Measurements from ENCODE around the gene MRTFA. TPM values are rescaled to one million over a fixed set of nuclear protein-coding genes. Genes with fewer than 3 reads are reported as not detected.

Gene MRTFA
- total RNA-seq, 1 experiment from 2014 or later: 28.0 TPM

DNA sequence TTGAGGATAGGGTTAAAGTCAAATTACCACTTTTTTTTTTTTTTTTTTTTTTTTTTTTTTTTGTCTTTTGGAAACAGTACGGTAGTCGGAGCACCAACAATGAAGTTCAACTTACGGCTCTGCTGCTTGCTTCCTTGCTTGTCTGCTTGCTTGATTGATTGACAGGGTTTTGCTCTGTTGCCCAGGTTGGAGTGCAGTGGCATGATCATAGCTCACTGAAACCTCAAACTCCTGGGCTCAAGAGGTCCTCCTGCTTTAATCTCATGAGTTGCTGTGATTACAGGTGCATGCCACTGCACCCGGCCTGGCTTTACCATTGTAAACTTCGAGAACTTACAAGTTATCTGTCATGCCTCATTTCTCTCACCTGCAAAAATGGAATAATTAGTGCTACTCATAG lies 260.4 kb downstream of the MRTFA start:
- ChIA-PET POLR2A (no interaction called here), RAD21 (ENCODE audit: low non-redundant PET in 1 of 2, low total read pairs in 2 of 2, uncharacterized antibody in 2 of 2, unreplicated experiment in 2 of 2) (no interaction called here), CTCF (no interaction called here)
- peaks cover 22% of the 10 kb centered on the region for H3K79me2 ChIP-seq (ENCODE audit: insufficient read depth, low read length)
- H3K4me2 ChIP-seq (ENCODE audit: low read length): no peak overlapping the region
- BruUV-seq (replicated peaks): no TSS peak
- DNase-seq (ENCODE audit: low read depth, low spot score) (no peak), ATAC-seq (no peak)
- no peaks in the 10 kb centered on the region for H3K36me3 ChIP-seq (ENCODE audit: control insufficient read depth in 1 of 2, insufficient read depth in 2 of 2, low read length in 2 of 2)
- H3K27ac ChIP-seq (ENCODE audit: low read depth, low read length): no peak overlapping the region
- H3K4me1 ChIP-seq (ENCODE audit: control insufficient read depth in 1 of 2, insufficient read depth in 2 of 2, low read length in 2 of 2): peaks cover 8 to 24% of the 10 kb centered on the region in 2 experiments; a peak in 3 of 4 replicates
- no peaks in the 10 kb centered on the region for H3K9me2 ChIP-seq (ENCODE audit: insufficient read depth)
- no peaks in the 10 kb centered on the region for H4K20me1 ChIP-seq (ENCODE audit: insufficient read depth)
- intact Hi-C loops (cut with micrococcal nuclease): loop anchor here (10.0 kb wide), 1 partner anchor 269 kb away; no protein-coding TSS in a partner anchor
- H3K4me3 ChIP-seq (replicated peaks in 1 of 2; ENCODE audit: low read depth in 1 of 2, low read length in 2 of 2): no peak overlapping the region
- no peak overlapping the region for H2AFZ ChIP-seq (ENCODE audit: low read depth, low read length, poor library complexity, severe bottlenecking)
- TF ChIP-seq ZBTB33 (IDR thresholded peaks at IDR 0.05; ENCODE audit: extremely low read depth, insufficient replicate concordance, low read length) (no peak), POLR2A (IDR thresholded peaks at IDR 0.05; ENCODE audit: borderline replicate concordance, extremely low read depth, insufficient read depth, insufficient read length) (no peak), CBX3 (IDR thresholded peaks at IDR 0.05; ENCODE audit: low read depth) (no peak), ZFX (IDR thresholded peaks at IDR 0.05) (no peak), FOSL1 (IDR thresholded peaks at IDR 0.05; ENCODE audit: low read depth) (no peak), SIN3A (IDR thresholded peaks at IDR 0.05; ENCODE audit: low read depth) (no peak)
- H3K9ac ChIP-seq (ENCODE audit: low read length): no peak overlapping the region
- H3K27me3 ChIP-seq (ENCODE audit: insufficient read depth, low read length): no peaks in the 10 kb centered on the region
- no peaks in the 10 kb centered on the region for H3K9me3 ChIP-seq (ENCODE audit: control insufficient read depth in 1 of 2, insufficient read depth in 1 of 2, low read depth in 1 of 2, low read length in 2 of 2)

DNA sequence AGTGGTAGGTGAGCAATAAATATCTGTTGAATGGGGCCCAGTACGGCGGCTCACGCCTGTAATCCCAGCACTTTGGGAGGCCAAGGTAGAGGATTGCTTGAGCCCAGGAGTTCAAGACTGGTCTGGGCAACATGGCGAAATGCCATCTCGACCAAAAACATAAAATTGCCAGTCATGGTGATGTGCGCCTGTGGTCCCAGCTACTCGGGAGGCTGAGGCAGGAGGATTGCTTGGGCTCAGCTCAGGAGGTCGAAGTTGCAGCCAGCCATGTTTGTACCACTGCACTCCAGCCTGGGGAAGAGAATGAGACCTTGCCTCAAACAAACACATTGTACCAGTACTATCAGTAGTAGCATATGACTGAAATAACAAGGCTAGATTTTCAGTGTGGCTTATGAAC lies 262.0 kb downstream of the MRTFA start:
- RAD21 ChIA-PET (ENCODE audit: low non-redundant PET in 1 of 2, low total read pairs in 2 of 2, uncharacterized antibody in 2 of 2, unreplicated experiment in 2 of 2): no interaction called here
- no peak overlapping the region for H3K9ac ChIP-seq (ENCODE audit: low read length)
- no peak overlapping the region for H3K27ac ChIP-seq (ENCODE audit: low read depth, low read length)
- H4K20me1 ChIP-seq (ENCODE audit: insufficient read depth): no peaks in the 10 kb centered on the region
- TF ChIP-seq CBX3 (IDR thresholded peaks at IDR 0.05; ENCODE audit: low read depth) (no peak), ZBTB33 (IDR thresholded peaks at IDR 0.05; ENCODE audit: extremely low read depth, insufficient replicate concordance, low read length) (no peak), RAD21 (IDR thresholded peaks at IDR 0.05; ENCODE audit: low read depth) (no peak), EZH2phosphoT487 (IDR thresholded peaks at IDR 0.05; ENCODE audit: borderline replicate concordance) (no peak)
- TF ChIP-seq, protein P1, sequence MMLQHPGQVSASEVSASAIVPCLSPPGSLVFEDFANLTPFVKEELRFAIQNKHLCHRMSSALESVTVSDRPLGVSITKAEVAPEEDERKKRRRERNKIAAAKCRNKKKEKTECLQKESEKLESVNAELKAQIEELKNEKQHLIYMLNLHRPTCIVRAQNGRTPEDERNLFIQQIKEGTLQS (IDR thresholded peaks at IDR 0.05): no peak
- no peak overlapping the region for H2AFZ ChIP-seq (ENCODE audit: low read depth, low read length, poor library complexity, severe bottlenecking)
- no TSS peak for BruUV-seq (replicated peaks)
- H3K4me1 ChIP-seq (ENCODE audit: control insufficient read depth in 1 of 2, insufficient read depth in 2 of 2, low read length in 2 of 2): peaks cover 8 to 27% of the 10 kb centered on the region in 2 experiments; a peak in 3 of 4 replicates
- peaks cover 12% of the 10 kb centered on the region for H3K79me2 ChIP-seq (ENCODE audit: insufficient read depth, low read length)
- intact Hi-C loops (cut with micrococcal nuclease): loop anchor here (10.0 kb wide), 1 partner anchor 270 kb away; no protein-coding TSS in a partner anchor
- H3K9me3 ChIP-seq (ENCODE audit: control insufficient read depth in 1 of 2, insufficient read depth in 1 of 2, low read depth in 1 of 2, low read length in 2 of 2): no peaks in the 10 kb centered on the region
- H3K27me3 ChIP-seq (ENCODE audit: insufficient read depth, low read length): no peaks in the 10 kb centered on the region
- no peak overlapping the region for H3K4me2 ChIP-seq (ENCODE audit: low read length)
- ATAC-seq (no peak), DNase-seq (ENCODE audit: low read depth, low spot score) (no peak)
- POLR2A ChIA-PET: no interaction called here
- H3K4me3 ChIP-seq (replicated peaks in 1 of 2; ENCODE audit: low read depth in 1 of 2, low read length in 2 of 2): no peak overlapping the region
- no peaks in the 10 kb centered on the region for H3K36me3 ChIP-seq (ENCODE audit: control insufficient read depth in 1 of 2, insufficient read depth in 2 of 2, low read length in 2 of 2)
- H3K9me2 ChIP-seq (ENCODE audit: insufficient read depth): no peaks in the 10 kb centered on the region
- CTCF ChIA-PET: no interaction called here
